Peyer's patch (tissue), 4 donors: Measurements from ENCODE around the gene FAM98B. TPM values are rescaled to one million over a fixed set of nuclear protein-coding genes. Genes with fewer than 3 reads are reported as not detected.

Experiments used
- DNase-seq, 3 donors: peaks; one replicate each; pipeline ENCODE4 v3.0.0-alpha.2; 2017 to 2019
- H3K27ac ChIP-seq, 4 donors: fragments of 200-600 bp; sonication (generic); one replicate each; pipeline ENCODE4 v1.5.1; 2016 to 2019
- H3K27me3 ChIP-seq, 2 donors: fragments of 200-600 bp; sonication (generic); one replicate each; pipeline ENCODE4 v1.5.1; 2019
- H3K36me3 ChIP-seq, 3 donors: fragments of 200-600 bp; sonication (generic); one replicate each; pipeline ENCODE4 v1.5.1; 2016 to 2019
- H3K4me1 ChIP-seq, 4 donors: fragments of 200-600 bp; sonication (generic); one replicate each; pipeline ENCODE4 v1.5.1; 2016 to 2019
- H3K4me3 ChIP-seq, 4 donors: fragments of 200-600 bp; sonication (generic); 1 replicate in 3 of 4; 2 replicates in 1 of 4; pipeline ENCODE4 v1.5.1; 2016 to 2019; ENCODE audit warnings: mild to moderate bottlenecking in 1 of 4
- H3K9me3 ChIP-seq, 4 donors: fragments of 200-600 bp; sonication (generic); one replicate each; pipeline ENCODE4 v1.5.1; 2016 to 2019; ENCODE audit warnings: mild to moderate bottlenecking in 1 of 4
- POLR2A ChIP-seq, 2 donors: fragments of 450-650 bp; IDR thresholded peaks; one replicate each; pipeline ENCODE4 v1.5.1; 2017; ENCODE audit warnings: antibody characterized with exemption in 2 of 2, mild to moderate bottlenecking in 2 of 2, moderate library complexity in 2 of 2
- total RNA-seq, 4 donors: library from RNA; depleted of rRNA; stranded (reverse); fragments of >200 nt; gene quantifications; one replicate each; pipeline ENCODE4 v1.1.0, GENCODE V29; 2016
- TF ChIP-seq, protein P1 (sequence below), 6 experiments: fragments of 450-650 bp in 4 of 6; fragments of 200-600 bp in 2 of 6; sonication (generic) in 1 of 6; IDR thresholded peaks; one replicate each; pipeline ENCODE4 v1.5.1; 2017 to 2019; ENCODE audit warnings: antibody characterized with exemption in 6 of 6, mild to moderate bottlenecking in 3 of 6, moderate library complexity in 1 of 6

The FAM98B gene
- total RNA-seq, 4 donors from 2014 or later: 7.7 to 10.5 (median 9.2) TPM

DNA sequence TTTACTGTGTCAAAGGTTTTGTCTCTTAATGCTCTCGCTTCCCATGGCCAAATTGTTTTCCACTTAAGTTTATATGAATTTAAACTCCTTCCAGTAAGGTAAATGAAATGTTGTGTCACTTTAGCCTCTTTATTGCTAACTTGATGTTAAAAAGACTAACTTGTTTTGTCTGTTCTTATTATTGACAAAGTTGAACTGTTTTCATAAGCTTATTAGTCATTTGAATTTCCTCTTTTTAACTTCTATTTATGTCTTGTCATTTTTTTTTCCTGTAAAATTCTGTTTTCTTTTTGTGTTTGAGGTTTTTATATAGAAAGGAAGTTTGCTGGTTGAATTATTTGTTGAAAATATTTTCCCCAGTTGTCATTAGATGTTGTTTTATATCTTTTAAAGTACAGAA lies 25.8 kb downstream of the FAM98B start:
- Histone ChIP-seq H3K4me1 (no peaks in the 10 kb centered on the region), H3K9me3 (no peaks in the 10 kb centered on the region), H3K36me3 (peaks cover 0 to 24% (median 0%) of the 10 kb centered on the region in 3 donors), H3K27me3 (no peaks in the 10 kb centered on the region), H3K4me3 (no peak overlapping the region), H3K27ac (no peak overlapping the region)
- DNase-seq: no peak
- TF ChIP-seq, protein P1, sequence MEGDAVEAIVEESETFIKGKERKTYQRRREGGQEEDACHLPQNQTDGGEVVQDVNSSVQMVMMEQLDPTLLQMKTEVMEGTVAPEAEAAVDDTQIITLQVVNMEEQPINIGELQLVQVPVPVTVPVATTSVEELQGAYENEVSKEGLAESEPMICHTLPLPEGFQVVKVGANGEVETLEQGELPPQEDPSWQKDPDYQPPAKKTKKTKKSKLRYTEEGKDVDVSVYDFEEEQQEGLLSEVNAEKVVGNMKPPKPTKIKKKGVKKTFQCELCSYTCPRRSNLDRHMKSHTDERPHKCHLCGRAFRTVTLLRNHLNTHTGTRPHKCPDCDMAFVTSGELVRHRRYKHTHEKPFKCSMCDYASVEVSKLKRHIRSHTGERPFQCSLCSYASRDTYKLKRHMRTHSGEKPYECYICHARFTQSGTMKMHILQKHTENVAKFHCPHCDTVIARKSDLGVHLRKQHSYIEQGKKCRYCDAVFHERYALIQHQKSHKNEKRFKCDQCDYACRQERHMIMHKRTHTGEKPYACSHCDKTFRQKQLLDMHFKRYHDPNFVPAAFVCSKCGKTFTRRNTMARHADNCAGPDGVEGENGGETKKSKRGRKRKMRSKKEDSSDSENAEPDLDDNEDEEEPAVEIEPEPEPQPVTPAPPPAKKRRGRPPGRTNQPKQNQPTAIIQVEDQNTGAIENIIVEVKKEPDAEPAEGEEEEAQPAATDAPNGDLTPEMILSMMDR (IDR thresholded peaks at IDR 0.05): no peak
- TF ChIP-seq POLR2A (IDR thresholded peaks at IDR 0.05): no peak

DNA sequence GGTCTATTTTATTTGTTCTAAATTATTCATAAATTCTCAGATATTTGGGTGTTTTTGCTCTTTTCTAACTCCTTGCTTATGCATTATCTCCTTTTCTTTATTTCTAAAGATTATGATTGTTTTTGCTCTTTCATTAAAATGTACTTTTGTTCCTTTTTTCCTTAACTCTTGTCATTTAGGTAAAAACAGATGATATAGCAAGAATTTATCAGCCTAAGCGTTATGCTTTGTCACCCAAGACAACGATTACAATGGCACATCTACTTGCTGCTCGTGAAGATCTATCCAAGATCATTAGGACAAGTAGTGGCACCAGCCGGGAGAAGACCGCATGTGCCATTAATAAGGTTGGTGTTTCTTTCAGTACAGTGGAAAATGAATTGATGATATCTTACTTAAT lies 27.2 kb downstream of the FAM98B start:
- H3K27me3 ChIP-seq: no peaks in the 10 kb centered on the region
- no peak overlapping the region for H3K4me3 ChIP-seq
- H3K36me3 ChIP-seq: peaks cover 0 to 11% (median 0%) of the 10 kb centered on the region in 3 donors
- DNase-seq: no peak
- no peaks in the 10 kb centered on the region for H3K4me1 ChIP-seq
- H3K27ac ChIP-seq: no peak overlapping the region
- no peak for TF ChIP-seq POLR2A (IDR thresholded peaks at IDR 0.05)
- TF ChIP-seq, protein P1 (IDR thresholded peaks at IDR 0.05): no peak
- H3K9me3 ChIP-seq: no peaks in the 10 kb centered on the region

DNA sequence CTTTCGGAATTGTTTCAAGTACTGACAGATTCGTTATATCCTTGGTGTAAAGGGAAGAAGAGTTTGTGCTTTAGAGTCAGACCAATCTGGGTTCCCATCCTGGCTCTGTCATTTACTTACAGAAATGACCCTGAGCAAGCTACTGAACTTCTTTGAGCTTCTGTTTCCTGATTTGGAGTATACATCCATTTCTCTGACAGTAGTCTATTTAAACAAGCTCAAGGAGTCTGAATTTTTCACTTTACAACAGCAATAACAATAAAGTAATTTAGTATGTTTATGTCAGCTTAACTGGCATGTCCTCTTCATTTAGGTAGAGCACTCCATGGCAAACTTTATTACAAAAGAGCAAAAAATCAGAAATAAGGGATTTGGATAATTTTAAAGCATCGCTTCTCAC lies 27.8 kb downstream of the FAM98B start:
- Histone ChIP-seq H3K4me3 (no peak overlapping the region), H3K27ac (no peak overlapping the region), H3K9me3 (no peaks in the 10 kb centered on the region), H3K27me3 (no peaks in the 10 kb centered on the region), H3K4me1 (no peaks in the 10 kb centered on the region), H3K36me3 (peaks cover 0 to 11% (median 0%) of the 10 kb centered on the region in 3 donors)
- DNase-seq: no peak
- no peak for TF ChIP-seq POLR2A (IDR thresholded peaks at IDR 0.05)
- TF ChIP-seq, protein P1 (IDR thresholded peaks at IDR 0.05): no peak

DNA sequence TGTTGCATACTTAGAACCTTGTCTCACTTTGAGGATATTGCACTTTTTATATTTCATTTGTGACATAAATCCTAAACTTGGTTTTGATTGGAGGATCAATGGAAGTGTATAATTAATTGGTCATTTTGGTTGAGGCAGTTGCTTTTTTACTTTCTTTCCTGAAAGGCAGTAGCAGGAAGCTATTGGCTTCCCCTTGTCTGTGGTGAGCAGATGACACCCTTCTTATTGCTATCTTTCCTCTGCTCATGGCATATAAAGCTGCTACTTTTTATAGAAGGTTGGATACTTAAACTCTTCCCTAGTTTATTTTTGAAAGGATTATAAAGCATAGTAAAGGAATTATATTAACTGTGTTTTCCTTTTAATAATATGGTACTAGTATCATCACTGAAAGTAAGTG lies 28.6 kb downstream of the FAM98B start:
- Histone ChIP-seq H3K27ac (no peak overlapping the region), H3K4me1 (no peaks in the 10 kb centered on the region), H3K27me3 (no peaks in the 10 kb centered on the region), H3K4me3 (no peak overlapping the region), H3K36me3 (peaks cover 0 to 8% (median 0%) of the 10 kb centered on the region in 3 donors), H3K9me3 (no peaks in the 10 kb centered on the region)
- no peak for DNase-seq
- TF ChIP-seq, protein P1 (IDR thresholded peaks at IDR 0.05): no peak
- no peak for TF ChIP-seq POLR2A (IDR thresholded peaks at IDR 0.05)

DNA sequence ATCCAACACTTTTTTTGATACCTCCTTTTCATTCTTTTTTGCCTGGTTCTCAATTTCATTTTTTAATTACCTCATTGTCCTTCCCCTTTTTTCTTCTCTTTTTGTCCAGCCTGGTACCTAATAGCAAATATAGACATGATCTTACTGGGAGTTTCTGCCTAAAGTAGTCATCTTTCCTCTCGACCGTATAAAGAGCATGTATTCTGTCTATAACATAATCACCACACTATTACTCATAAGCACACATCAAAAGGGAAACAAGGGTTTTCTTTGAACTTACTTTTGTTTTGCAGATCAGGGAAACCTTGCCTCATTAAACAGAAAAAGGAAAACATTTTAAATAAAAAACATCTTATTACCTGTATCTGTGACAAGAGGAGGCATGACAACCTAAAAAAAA lies 33.0 kb downstream of the FAM98B start:
- Histone ChIP-seq H3K9me3 (no peaks in the 10 kb centered on the region), H3K4me1 (no peaks in the 10 kb centered on the region), H3K27ac (no peak overlapping the region), H3K27me3 (no peaks in the 10 kb centered on the region), H3K4me3 (no peak overlapping the region), H3K36me3 (peaks cover 0 to 1% (median 0%) of the 10 kb centered on the region in 3 donors)
- no peak for TF ChIP-seq POLR2A (IDR thresholded peaks at IDR 0.05)
- TF ChIP-seq, protein P1 (IDR thresholded peaks at IDR 0.05): no peak
- DNase-seq: no peak

DNA sequence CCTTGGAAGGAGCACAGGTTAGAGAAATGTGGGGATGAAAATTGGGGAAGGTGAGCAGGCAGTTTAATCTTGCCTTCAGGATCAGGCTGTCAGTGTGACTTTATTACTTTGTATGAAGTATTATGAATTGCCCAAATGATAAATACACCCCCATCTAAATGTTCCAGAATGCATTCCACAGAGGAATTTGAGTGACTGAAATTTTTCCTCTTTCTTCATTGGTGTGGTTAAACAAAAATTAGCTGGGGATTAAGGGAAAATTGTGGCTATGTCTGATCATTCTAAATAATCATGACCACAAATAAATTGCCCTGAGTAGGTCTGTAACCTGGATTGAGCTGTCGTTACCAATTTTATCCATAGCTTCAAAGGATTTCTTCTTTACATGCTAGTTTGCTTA lies 33.5 kb downstream of the FAM98B start:
- DNase-seq: no peak
- Histone ChIP-seq H3K4me1 (no peaks in the 10 kb centered on the region), H3K36me3 (no peaks in the 10 kb centered on the region), H3K9me3 (no peaks in the 10 kb centered on the region), H3K27ac (no peak overlapping the region), H3K27me3 (no peaks in the 10 kb centered on the region), H3K4me3 (no peak overlapping the region)
- TF ChIP-seq, protein P1 (IDR thresholded peaks at IDR 0.05): no peak
- TF ChIP-seq POLR2A (IDR thresholded peaks at IDR 0.05): no peak
